Natural killer cell (primary cell): Measurements from ENCODE around the gene BCL11B. TPM values are rescaled to one million over a fixed set of nuclear protein-coding genes. Genes with fewer than 3 reads are reported as not detected.

Experiments used
- ATAC-seq, 3 donors: fragments of 150-1000 bp in 2 of 3; fragments of 200-7000 bp in 1 of 3; cut with Tn5 transposase; 1 replicate in 1 of 3; 2 replicates in 2 of 3; pipeline ENCODE4 v1.10.0; 2021; ENCODE audit warnings: mild to moderate bottlenecking in 2 of 3, moderate library complexity in 2 of 3
- DNase-seq, 2 donors: peaks; one replicate each; pipeline versions ENCODE4 v3.0.0 to v3.0.0-alpha.2; 2013 to 2021; ENCODE audit warnings: mixed read lengths in 1 of 2
- H3K27ac ChIP-seq: one replicate; pipeline ENCODE4 v1.5.1; 2013; ENCODE audit warnings: mild to moderate bottlenecking, low read length
- H3K27me3 ChIP-seq: one replicate; pipeline ENCODE4 v1.6.1; 2013; ENCODE audit warnings: low read length; ENCODE audit not compliant: control insufficient read depth, insufficient read depth
- H3K36me3 ChIP-seq: one replicate; pipeline ENCODE4 v1.6.1; 2013; ENCODE audit warnings: low read length; ENCODE audit not compliant: control insufficient read depth, insufficient read depth
- H3K4me1 ChIP-seq: one replicate; pipeline ENCODE4 v1.6.1; 2013; ENCODE audit warnings: low read length; ENCODE audit not compliant: control insufficient read depth, insufficient read depth
- H3K4me3 ChIP-seq: one replicate; pipeline ENCODE4 v1.5.1; 2013; ENCODE audit warnings: low read length
- H3K9me3 ChIP-seq: one replicate; pipeline ENCODE4 v1.6.1; 2013; ENCODE audit warnings: low read length; ENCODE audit not compliant: control insufficient read depth, insufficient read depth
- H3K27ac Mint-ChIP-seq, 2 donors: one replicate each; pipeline ENCODE4 v1.8.0; 2022; ENCODE audit warnings: mild to moderate bottlenecking in 2 of 2, mixed read lengths in 2 of 2, moderate library complexity in 1 of 2
- H3K27me3 Mint-ChIP-seq, 2 donors: one replicate each; pipeline ENCODE4 v1.8.0; 2022; ENCODE audit warnings: low read depth in 2 of 2, mixed read lengths in 2 of 2
- H3K36me3 Mint-ChIP-seq: one replicate; pipeline ENCODE4 v1.8.0; 2022; ENCODE audit warnings: mixed read lengths
- H3K4me1 Mint-ChIP-seq, 2 donors: one replicate each; pipeline ENCODE4 v1.8.0; 2022; ENCODE audit warnings: mixed read lengths in 2 of 2
- H3K4me3 Mint-ChIP-seq: one replicate; pipeline ENCODE4 v1.8.0; 2022; ENCODE audit warnings: mild to moderate bottlenecking, moderate library complexity, mixed read lengths
- H3K9me3 Mint-ChIP-seq, 2 donors: one replicate each; pipeline ENCODE4 v1.8.0; 2022; ENCODE audit warnings: mixed read lengths in 2 of 2
- WGBS: methylation state at CpG from one replicate; pipeline ENCODE4 v1.1.7; 2013; ENCODE audit warnings: missing lambda C conversion rate; ENCODE audit not compliant: insufficient coverage; 5-methylcytosine and 5-hydroxymethylcytosine counted together
- intact Hi-C: fragments of 100-400 bp; cut with micrococcal nuclease; formaldehyde crosslinking; loops from one replicate; pipeline ENCODE4 v1.14.2; 2022
- total RNA-seq, 4 donors: library from RNA; stranded (reverse); fragments of 120-200 nt in 1 of 4; gene quantifications; one replicate each; pipeline versions ENCODE4 v1.2.3 to v1.2.4, GENCODE V29; 2013 to 2022
- TF ChIP-seq, protein P1 (sequence below): fragments of 200-600 bp; IDR thresholded peaks from one replicate; pipeline ENCODE4 v1.8.0; 2022; ENCODE audit warnings: antibody characterized with exemption

The BCL11B gene
- total RNA-seq, 3 donors from 2014 or later (not counting 1 experiment from before 2014, with no cell fraction given), result 43.5 to 61.5 (median 56.2) TPM

DNA sequence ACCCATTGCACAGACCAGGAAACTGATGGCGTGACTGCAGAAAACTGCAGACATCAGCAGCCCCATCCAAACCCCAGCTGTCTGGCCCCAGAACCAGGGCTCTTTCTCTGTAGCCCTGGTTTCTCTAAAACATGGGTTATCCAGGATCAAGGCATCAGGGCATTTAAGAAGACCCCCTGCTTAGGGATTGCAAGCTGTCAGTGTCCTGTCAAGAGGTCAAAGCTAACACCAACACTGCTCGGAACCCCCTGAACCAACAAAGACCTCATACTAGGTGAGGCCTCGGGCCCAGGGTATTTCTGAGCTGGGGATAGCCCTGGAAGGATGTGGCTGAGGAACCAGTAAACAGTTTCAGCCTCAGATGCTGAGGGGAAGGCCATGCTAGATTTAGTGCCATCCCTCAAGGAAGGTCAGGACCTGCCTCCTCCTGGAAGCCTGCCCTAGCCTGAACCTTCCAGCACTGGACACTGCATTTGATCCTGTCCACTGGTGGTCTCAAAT is 39.2 kb downstream of the BCL11B start:
- peaks cover 2% of the 10 kb centered on the region for H3K36me3 ChIP-seq
- Mint-ChIP-seq H3K4me1 (peaks cover 80 to 88% of the 10 kb centered on the region in 2 donors), H3K27ac (peak overlapping the region; percentile 91 to 96), H3K27me3 (no peaks in the 10 kb centered on the region), H3K9me3 (no peaks in the 10 kb centered on the region), H3K36me3 (no peaks in the 10 kb centered on the region), H3K4me3 (peak overlapping the region; percentile 28)
- H3K4me3 ChIP-seq, result no peak overlapping the region
- peaks cover 99% of the 10 kb centered on the region for H3K4me1 ChIP-seq
- DNase-seq (peak in 1 of 2 donors; percentile 75), ATAC-seq (no peak)
- intact Hi-C loops, result loop anchor here (5.0 kb wide), 1 partner anchor 40 kb away; no protein-coding TSS in a partner anchor
- TF ChIP-seq, protein P1, sequence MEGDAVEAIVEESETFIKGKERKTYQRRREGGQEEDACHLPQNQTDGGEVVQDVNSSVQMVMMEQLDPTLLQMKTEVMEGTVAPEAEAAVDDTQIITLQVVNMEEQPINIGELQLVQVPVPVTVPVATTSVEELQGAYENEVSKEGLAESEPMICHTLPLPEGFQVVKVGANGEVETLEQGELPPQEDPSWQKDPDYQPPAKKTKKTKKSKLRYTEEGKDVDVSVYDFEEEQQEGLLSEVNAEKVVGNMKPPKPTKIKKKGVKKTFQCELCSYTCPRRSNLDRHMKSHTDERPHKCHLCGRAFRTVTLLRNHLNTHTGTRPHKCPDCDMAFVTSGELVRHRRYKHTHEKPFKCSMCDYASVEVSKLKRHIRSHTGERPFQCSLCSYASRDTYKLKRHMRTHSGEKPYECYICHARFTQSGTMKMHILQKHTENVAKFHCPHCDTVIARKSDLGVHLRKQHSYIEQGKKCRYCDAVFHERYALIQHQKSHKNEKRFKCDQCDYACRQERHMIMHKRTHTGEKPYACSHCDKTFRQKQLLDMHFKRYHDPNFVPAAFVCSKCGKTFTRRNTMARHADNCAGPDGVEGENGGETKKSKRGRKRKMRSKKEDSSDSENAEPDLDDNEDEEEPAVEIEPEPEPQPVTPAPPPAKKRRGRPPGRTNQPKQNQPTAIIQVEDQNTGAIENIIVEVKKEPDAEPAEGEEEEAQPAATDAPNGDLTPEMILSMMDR, result no peak
- peak overlapping the region; percentile 81 for H3K27ac ChIP-seq
- H3K9me3 ChIP-seq, result no peaks in the 10 kb centered on the region
- no peaks in the 10 kb centered on the region for H3K27me3 ChIP-seq
- 48% methylated on average over 3 of the region's 3 CpGs for WGBS

DNA sequence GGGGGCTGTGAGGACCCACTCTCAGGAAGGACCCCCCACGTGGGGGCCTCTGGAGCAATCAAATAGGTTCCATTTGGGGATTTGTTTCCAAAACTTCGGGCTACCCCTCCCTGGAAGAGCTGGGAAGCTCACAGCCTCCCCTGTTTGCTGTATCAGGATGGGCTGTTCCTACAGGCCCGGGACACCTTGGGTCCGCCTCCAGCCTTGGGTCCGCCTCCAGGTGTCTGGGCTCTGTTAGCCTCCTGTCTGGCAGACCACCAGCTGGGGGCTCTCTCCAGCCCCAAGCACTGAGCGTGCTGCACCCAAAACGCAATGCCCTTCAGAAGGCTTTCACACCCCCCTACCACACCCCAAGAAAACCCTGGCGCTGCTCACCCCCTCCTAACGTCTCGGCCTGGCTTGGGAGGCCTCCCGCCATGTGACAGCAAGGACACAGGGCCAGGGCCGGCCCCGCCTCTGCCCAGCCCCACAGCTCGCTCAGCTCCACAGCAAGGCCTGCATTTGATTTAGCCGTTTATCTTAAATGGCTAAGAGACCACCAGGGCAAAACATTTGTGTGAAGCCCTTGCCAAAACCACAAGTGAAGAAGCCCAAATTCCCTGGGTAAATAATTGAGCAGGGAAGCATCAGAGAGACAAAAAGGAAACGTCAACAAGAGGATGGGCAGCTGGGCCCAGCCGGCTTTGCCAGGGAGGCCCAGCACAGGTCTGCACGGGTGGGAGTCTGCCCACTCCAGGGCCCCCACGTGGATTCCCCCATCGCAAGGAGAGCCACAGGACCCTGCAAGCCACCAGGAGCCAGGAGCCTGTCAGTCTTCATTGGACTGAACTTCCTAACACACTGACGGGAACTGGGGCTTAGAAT is 39.9 kb downstream of the BCL11B start:
- DNase-seq (peak in 1 of 2 donors; percentile 70), ATAC-seq (no peak)
- peaks cover 4% of the 10 kb centered on the region for H3K36me3 ChIP-seq
- Mint-ChIP-seq H3K27ac (peak overlapping the region; percentile 91 to 96), H3K36me3 (no peaks in the 10 kb centered on the region), H3K9me3 (no peaks in the 10 kb centered on the region), H3K27me3 (no peaks in the 10 kb centered on the region), H3K4me3 (peak overlapping the region; percentile 64), H3K4me1 (peaks cover 80 to 88% of the 10 kb centered on the region in 2 donors)
- H3K4me3 ChIP-seq, result no peak overlapping the region
- H3K27ac ChIP-seq, result peak overlapping the region; percentile 81
- peaks cover 99% of the 10 kb centered on the region for H3K4me1 ChIP-seq
- TF ChIP-seq, protein P1, result no peak
- H3K9me3 ChIP-seq, result no peaks in the 10 kb centered on the region
- no peaks in the 10 kb centered on the region for H3K27me3 ChIP-seq
- intact Hi-C loops, result loop anchor here (2.0 to 5.0 kb wide), 2 partner anchors 29 to 40 kb away; no protein-coding TSS in a partner anchor
- WGBS, result 37% methylated on average over 21 of the region's 21 CpGs

DNA sequence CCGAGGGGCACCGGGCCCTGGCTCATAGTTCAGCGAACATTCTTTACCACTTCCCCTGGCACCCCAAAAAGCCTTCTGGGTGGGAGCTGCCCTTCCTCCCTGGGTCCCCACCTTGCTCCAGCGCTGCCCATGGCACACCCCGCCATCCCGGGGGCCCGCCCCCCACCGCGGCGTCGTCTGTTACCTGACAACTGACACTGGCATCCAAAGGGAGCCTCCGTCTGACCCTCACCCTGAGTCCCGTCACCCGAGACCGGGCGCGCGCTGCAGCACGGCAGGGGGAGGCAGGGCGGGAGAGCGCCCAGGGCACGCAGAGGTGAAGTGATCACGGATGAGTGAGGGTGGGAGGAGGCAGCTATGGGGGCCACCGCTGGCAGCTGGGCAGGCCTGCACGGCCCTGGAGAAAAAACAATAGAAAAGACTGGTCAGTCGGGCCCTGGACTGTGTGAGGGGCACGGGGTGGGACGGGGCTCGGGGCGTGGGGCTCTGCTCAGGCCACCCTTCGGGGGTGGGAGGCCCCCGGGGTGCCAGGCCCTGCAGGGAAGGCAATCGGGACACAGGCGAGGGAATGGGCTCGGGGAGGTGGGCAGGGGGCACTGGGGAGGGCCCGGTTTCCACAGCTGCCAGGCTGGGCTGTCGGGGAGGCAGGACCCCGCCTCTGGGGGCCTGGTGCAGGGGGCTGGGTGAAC is 40.7 kb downstream of the BCL11B start:
- H3K27me3 Mint-ChIP-seq, result no peaks in the 10 kb centered on the region
- H3K36me3 Mint-ChIP-seq, result no peaks in the 10 kb centered on the region
- no peak overlapping the region for H3K4me3 Mint-ChIP-seq
- DNase-seq (peak in 1 of 2 donors; percentile 60), ATAC-seq (no peak)
- H3K4me1 ChIP-seq, result peaks cover 97% of the 10 kb centered on the region
- intact Hi-C loops, result loop anchor here (2.0 to 5.0 kb wide), 2 partner anchors 29 to 39 kb away; no protein-coding TSS in a partner anchor
- no peaks in the 10 kb centered on the region for H3K9me3 Mint-ChIP-seq
- peaks cover 7% of the 10 kb centered on the region for H3K36me3 ChIP-seq
- no peaks in the 10 kb centered on the region for H3K9me3 ChIP-seq
- H3K27ac ChIP-seq, result peak overlapping the region; percentile 81
- no peaks in the 10 kb centered on the region for H3K27me3 ChIP-seq
- TF ChIP-seq, protein P1, result no peak
- no peak overlapping the region for H3K4me3 ChIP-seq
- peak overlapping the region; percentile 94 to 96 for H3K27ac Mint-ChIP-seq
- peaks cover 80 to 88% of the 10 kb centered on the region in 2 donors for H3K4me1 Mint-ChIP-seq
- 21% methylated on average over 38 of the region's 38 CpGs for WGBS
